ENCODE results near the gene IVL.

Gene IVL

DNA sequence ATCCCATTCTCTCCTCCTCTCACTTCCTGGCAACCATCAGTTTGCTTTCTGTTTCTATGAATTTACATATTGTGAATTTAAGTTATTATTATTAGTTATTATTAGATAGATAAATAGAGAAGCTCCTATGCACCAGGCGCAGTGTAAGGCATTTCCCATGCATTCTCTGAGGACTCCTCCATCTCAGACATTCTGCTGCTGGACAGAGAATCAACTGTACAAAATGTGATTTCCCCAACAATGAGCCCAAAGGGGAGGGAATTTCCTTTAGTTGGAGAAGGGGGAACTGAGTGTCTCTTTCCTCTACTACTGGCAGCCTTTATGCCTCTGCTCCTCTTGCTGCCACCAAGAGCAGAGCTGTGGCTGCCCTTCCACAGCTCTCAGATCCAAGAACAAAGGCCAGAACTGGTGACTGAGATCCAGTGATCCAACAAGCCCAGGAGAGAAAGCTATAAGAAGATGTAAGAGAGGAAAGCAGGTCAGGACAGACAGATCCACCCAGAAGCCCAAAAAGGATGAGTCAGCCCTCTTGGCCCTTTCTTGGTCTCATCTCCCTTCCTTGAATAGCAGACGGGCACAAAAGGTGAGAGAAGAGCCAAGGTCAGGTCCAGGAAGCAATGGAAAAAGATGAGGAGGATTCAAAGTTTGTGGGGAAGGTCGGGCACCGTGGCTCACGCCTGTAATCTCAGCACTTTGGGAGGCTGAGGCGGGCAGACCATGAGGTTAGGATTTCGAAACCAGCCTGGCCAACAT, 3.5 kb upstream of the IVL start:
- Mint-ChIP-seq H3K27ac (no peak overlapping the region), H3K9me3 (peaks cover under 1 to 3% of the 10 kb centered on the region in 2 donors), H3K27me3 (peaks cover 36 to 80% of the 10 kb centered on the region in 2 donors), H3K4me3 (no peak overlapping the region), H3K4me1 (ENCODE audit: low read depth in 2 of 2) (no peaks in the 10 kb centered on the region), H3K36me3 (ENCODE audit: insufficient read depth) (peaks cover 5% of the 10 kb centered on the region)
- DNase-seq (no peak), ATAC-seq (replicated peaks) (no peak)

DNA sequence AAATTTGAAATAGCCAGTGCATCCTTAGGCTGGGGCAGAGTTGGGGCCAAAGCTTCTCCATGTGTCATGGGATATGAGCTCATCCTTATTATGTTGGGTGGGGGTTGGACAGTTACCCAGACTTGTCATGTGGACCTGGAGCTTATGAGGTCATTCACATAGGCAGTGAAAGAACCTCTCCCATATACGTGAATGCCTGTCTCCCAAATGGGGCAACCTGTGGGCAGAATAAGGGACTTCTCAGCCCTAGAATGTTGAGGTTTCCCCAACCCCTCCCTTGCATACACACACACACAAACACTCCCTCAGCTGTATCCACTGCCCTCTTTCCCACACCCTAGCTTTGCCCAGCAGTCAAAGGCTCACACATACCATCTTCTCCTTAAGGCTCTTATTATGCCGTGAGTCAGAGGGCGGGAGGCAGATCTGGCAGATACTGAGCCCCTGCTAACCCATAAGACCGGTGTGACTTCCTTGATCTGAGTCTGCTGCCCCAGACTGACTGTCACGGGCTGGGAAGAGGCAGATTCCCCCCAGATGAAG, 2.3 kb upstream of the IVL start:
- ATAC-seq (replicated peaks) (peak; percentile 82), DNase-seq (no peak)
- Mint-ChIP-seq H3K27me3 (peaks cover 29 to 78% of the 10 kb centered on the region in 2 donors), H3K36me3 (ENCODE audit: insufficient read depth) (peaks cover 3% of the 10 kb centered on the region), H3K4me3 (peak overlapping the region; percentile 21 to 28), H3K27ac (peak overlapping the region in 1 of 2 donors; percentile 63), H3K4me1 (ENCODE audit: low read depth in 2 of 2) (no peaks in the 10 kb centered on the region), H3K9me3 (peaks cover 4 to 7% of the 10 kb centered on the region in 2 donors)

GRCh38 chr1:152909206-152909605, 860 bp downstream of the IVL start:
- ATAC-seq (replicated peaks) (no peak), DNase-seq (no peak)
- peaks cover 2% of the 10 kb centered on the region for H3K36me3 Mint-ChIP-seq (ENCODE audit: insufficient read depth)
- H3K9me3 Mint-ChIP-seq, result peaks cover 6 to 7% of the 10 kb centered on the region in 2 donors
- H3K4me1 Mint-ChIP-seq (ENCODE audit: low read depth in 2 of 2), result peaks cover 0 to 1% of the 10 kb centered on the region in 2 donors
- H3K27me3 Mint-ChIP-seq, result peaks cover 28 to 84% of the 10 kb centered on the region in 2 donors
- no peak overlapping the region for H3K27ac Mint-ChIP-seq
- H3K4me3 Mint-ChIP-seq, result no peak overlapping the region

DNA sequence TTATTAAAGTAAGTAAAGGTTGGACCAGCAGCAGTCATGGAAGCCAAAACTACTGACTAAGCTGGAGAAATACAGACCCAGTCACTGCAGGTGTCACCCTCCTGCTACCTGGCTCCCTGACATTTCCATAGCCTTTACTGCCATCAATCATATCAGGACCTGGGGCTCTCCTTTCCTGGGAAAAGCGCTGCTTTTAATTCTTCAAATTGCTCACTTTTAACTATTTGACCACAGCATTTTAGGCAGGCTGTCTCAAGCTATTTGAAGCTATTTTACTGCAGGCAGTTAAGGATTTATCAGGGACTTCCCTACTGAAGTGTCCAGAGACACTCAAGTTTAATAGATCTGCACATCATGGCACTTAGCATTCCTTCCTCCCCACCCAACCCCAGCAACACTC, 4.1 kb downstream of the IVL start:
- Mint-ChIP-seq H3K4me3 (peak overlapping the region; percentile 37 to 48), H3K9me3 (peaks cover 6 to 7% of the 10 kb centered on the region in 2 donors), H3K36me3 (ENCODE audit: insufficient read depth) (peaks cover 2% of the 10 kb centered on the region), H3K27ac (no peak overlapping the region), H3K4me1 (ENCODE audit: low read depth in 2 of 2) (peaks cover 0 to 1% of the 10 kb centered on the region in 2 donors), H3K27me3 (peaks cover 23 to 74% of the 10 kb centered on the region in 2 donors)
- no peak for ATAC-seq (replicated peaks)
- DNase-seq, result no peak

DNA sequence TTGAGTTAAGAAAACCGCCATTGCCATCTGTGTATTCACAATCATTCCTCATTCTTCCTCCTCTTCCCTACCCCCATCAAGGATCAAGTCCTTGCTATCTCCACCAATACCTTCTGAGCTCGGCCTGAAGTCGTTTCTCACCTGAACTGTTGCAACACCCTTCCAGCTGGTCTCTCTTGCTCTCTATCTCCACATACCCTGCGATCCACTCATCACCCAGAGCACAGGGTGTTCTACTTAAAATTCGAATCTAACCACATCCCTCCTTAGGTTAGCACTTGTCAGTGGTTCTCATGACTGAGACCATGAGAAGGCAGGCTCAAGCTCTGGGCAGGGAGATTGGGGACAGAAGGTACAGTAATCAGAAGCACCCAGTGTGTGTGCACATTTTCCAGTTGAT, 4.6 kb downstream of the IVL start:
- peak overlapping the region; percentile 37 to 48 for H3K4me3 Mint-ChIP-seq
- peaks cover 0 to 1% of the 10 kb centered on the region in 2 donors for H3K4me1 Mint-ChIP-seq (ENCODE audit: low read depth in 2 of 2)
- H3K36me3 Mint-ChIP-seq (ENCODE audit: insufficient read depth), result peaks cover 2% of the 10 kb centered on the region
- peaks cover 6 to 7% of the 10 kb centered on the region in 2 donors for H3K9me3 Mint-ChIP-seq
- H3K27ac Mint-ChIP-seq, result no peak overlapping the region
- DNase-seq (no peak), ATAC-seq (replicated peaks) (peak; percentile 71)
- peaks cover 22 to 69% of the 10 kb centered on the region in 2 donors for H3K27me3 Mint-ChIP-seq

DNA sequence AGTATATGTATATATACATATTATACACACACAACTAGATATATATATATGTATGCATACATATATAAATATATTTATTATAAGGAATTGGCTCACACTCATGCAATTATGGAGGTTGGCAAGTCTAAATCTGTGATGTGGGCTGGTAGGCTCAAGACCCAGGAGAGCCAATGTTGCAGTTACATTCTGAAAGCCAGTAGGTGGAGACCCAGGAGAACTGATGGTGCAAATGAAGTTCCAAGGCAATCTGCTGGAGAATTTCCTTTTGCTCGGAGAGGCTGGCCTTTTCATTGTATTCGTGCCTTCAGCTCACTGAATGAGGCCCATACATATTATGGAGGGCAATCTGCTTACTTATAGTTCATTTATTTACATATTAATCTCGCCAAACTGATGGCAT, 9.4 kb downstream of the IVL start:
- peaks cover 26 to 47% of the 10 kb centered on the region in 2 donors for H3K27me3 Mint-ChIP-seq
- ATAC-seq (replicated peaks) (no peak), DNase-seq (no peak)
- H3K36me3 Mint-ChIP-seq (ENCODE audit: insufficient read depth), result no peaks in the 10 kb centered on the region
- no peak overlapping the region for H3K27ac Mint-ChIP-seq
- peaks cover 0 to under 1% of the 10 kb centered on the region in 2 donors for H3K4me1 Mint-ChIP-seq (ENCODE audit: low read depth in 2 of 2)
- no peak overlapping the region for H3K4me3 Mint-ChIP-seq
- H3K9me3 Mint-ChIP-seq, result no peaks in the 10 kb centered on the region

- H3K27ac Mint-ChIP-seq, result no peak overlapping the region
- no peaks in the 10 kb centered on the region for H3K9me3 Mint-ChIP-seq
- H3K27me3 Mint-ChIP-seq, result peaks cover 26 to 43% of the 10 kb centered on the region in 2 donors
- H3K36me3 Mint-ChIP-seq (ENCODE audit: insufficient read depth), result no peaks in the 10 kb centered on the region
- DNase-seq (no peak), ATAC-seq (replicated peaks) (no peak)
- H3K4me3 Mint-ChIP-seq, result no peak overlapping the region
- H3K4me1 Mint-ChIP-seq (ENCODE audit: low read depth in 2 of 2), result no peaks in the 10 kb centered on the region
These were observed 10.7 kb downstream of the IVL start for GRCh38 chr1:152919071-152919470.

- Mint-ChIP-seq H3K36me3 (ENCODE audit: insufficient read depth) (no peaks in the 10 kb centered on the region), H3K27ac (no peak overlapping the region), H3K9me3 (no peaks in the 10 kb centered on the region), H3K4me1 (ENCODE audit: low read depth in 2 of 2) (no peaks in the 10 kb centered on the region), H3K27me3 (peaks cover 8 to 44% of the 10 kb centered on the region in 2 donors), H3K4me3 (no peak overlapping the region)
- DNase-seq (no peak), ATAC-seq (replicated peaks) (no peak)
These were observed 15.8 kb downstream of the IVL start for GRCh38 chr1:152924191-152924590.

DNA sequence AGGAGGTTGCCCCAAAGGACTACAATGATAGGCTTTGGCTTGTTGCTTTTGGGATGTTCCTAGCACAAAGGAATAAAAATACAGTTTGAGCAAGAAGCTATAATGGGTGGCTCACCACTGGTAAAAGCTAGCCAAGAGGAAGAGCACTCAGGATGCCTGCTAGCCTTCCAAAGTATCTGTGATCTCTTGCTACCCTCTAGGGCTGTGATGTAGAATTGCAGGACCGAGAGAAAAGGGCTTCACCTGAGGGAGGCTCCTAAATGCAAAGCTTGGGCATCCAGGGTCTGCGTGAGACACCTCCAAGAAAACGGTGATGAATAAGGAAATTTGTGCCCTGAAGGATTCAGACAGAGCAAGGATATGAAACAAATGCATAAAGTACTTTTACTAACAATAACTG, 17.7 kb downstream of the IVL start:
- no peak overlapping the region for H3K4me3 Mint-ChIP-seq
- H3K27ac Mint-ChIP-seq, result no peak overlapping the region
- peaks cover 8 to 43% of the 10 kb centered on the region in 2 donors for H3K27me3 Mint-ChIP-seq
- no peaks in the 10 kb centered on the region for H3K9me3 Mint-ChIP-seq
- H3K4me1 Mint-ChIP-seq (ENCODE audit: low read depth in 2 of 2), result no peaks in the 10 kb centered on the region
- DNase-seq (no peak), ATAC-seq (replicated peaks) (no peak)
- H3K36me3 Mint-ChIP-seq (ENCODE audit: insufficient read depth), result no peaks in the 10 kb centered on the region

DNA sequence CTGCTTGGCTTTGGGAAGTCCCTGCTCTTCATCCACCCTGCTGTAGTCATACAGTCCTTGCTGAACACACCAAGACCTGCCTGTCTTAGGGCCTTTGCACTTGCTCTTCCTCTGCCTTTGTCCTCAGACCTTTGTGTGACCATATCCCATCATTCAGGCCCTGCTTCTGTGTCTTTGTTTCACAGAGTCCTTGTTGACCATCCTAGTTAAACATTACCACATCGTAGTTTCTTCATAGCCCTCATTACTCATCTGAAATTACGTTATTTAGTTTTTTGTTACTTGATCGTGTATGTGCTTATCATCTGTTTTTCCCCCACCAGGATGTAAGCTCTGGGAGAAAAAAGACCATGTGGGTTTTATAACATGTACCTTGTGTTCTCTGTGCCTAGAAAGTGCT, 20.3 kb downstream of the IVL start:
- no peak overlapping the region for H3K27ac Mint-ChIP-seq
- H3K4me3 Mint-ChIP-seq, result no peak overlapping the region
- H3K4me1 Mint-ChIP-seq (ENCODE audit: low read depth in 2 of 2), result no peaks in the 10 kb centered on the region
- DNase-seq, result no peak
- ATAC-seq (replicated peaks), result no peak
- peaks cover 0 to 25% of the 10 kb centered on the region in 2 donors for H3K27me3 Mint-ChIP-seq
- H3K9me3 Mint-ChIP-seq, result no peaks in the 10 kb centered on the region
- H3K36me3 Mint-ChIP-seq (ENCODE audit: insufficient read depth), result no peaks in the 10 kb centered on the region

- Mint-ChIP-seq H3K4me3 (no peak overlapping the region), H3K27ac (no peak overlapping the region), H3K4me1 (ENCODE audit: low read depth in 2 of 2) (no peaks in the 10 kb centered on the region), H3K9me3 (peaks cover 0 to 1% of the 10 kb centered on the region in 2 donors), H3K36me3 (ENCODE audit: insufficient read depth) (no peaks in the 10 kb centered on the region), H3K27me3 (peaks cover 0 to 31% of the 10 kb centered on the region in 2 donors)
- ATAC-seq (replicated peaks) (no peak), DNase-seq (no peak)
These were observed 23.9 kb downstream of the IVL start for GRCh38 chr1:152932170-152932811.

DNA sequence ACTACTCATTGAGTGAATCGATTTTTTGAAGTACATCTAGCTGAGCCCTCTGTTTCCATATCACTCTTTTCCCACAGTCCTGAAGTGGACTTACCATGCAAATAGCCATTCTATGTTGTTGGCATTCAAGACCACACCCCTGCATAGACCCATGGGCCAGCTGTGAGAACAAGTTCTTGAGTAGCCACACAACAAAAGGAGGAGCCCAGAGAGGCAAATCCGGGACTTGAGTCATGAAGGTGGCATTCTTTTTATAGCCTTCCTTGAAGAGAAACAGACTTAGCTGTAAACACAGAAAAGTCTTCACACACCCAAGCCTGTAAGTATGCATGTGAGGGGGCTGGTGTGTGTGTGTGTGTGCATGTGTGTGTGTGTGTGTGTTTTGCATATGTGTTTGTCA, 24.9 kb downstream of the IVL start:
- Mint-ChIP-seq H3K4me3 (no peak overlapping the region), H3K9me3 (peaks cover 0 to 1% of the 10 kb centered on the region in 2 donors), H3K27me3 (peaks cover 0 to 31% of the 10 kb centered on the region in 2 donors), H3K36me3 (ENCODE audit: insufficient read depth) (no peaks in the 10 kb centered on the region), H3K27ac (no peak overlapping the region), H3K4me1 (ENCODE audit: low read depth in 2 of 2) (no peaks in the 10 kb centered on the region)
- no peak for ATAC-seq (replicated peaks)
- no peak for DNase-seq

DNA sequence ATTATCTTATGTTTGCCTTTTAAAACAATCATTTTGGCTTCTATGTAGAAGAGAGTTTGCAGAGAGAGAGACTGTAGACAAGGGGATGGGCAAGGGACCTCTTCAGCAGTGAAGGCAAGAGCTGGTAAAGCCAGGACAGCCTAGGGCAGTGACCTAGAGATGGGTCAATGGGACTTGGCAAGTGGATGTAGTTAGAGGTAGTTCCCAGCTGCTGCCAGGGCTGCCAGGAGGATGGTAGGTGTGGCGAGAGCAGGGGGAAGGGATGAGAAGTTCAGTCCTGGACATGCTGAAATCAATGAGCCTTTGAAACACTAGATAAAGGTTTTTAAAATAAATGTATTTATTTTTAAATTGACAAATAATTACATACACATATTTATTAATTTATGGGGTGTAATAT, 32.3 kb downstream of the IVL start:
- H3K27ac Mint-ChIP-seq, result no peak overlapping the region
- no peaks in the 10 kb centered on the region for H3K36me3 Mint-ChIP-seq (ENCODE audit: insufficient read depth)
- H3K9me3 Mint-ChIP-seq, result peaks cover 0 to 1% of the 10 kb centered on the region in 2 donors
- DNase-seq (no peak), ATAC-seq (replicated peaks) (no peak)
- H3K4me1 Mint-ChIP-seq (ENCODE audit: low read depth in 2 of 2), result no peaks in the 10 kb centered on the region
- H3K27me3 Mint-ChIP-seq, result peaks cover 16 to 17% of the 10 kb centered on the region in 2 donors
- no peak overlapping the region for H3K4me3 Mint-ChIP-seq
